Endothelial cell of umbilical vein (primary cell): ENCODE data around the gene UQCR10. TPM values are rescaled to one million over a fixed set of nuclear protein-coding genes. Genes with fewer than 3 reads are reported as not detected.

Experiments
- BruUV-seq: library from RNA; stranded (reverse); fragments of 400-500 nt; replicated peaks from 2 replicates; lab custom pipeline; 2021; lab: Mats Ljungman, UMichigan
- CTCF ChIA-PET: fragments of 300-600, 350-600 bp; sonication (Branson Sonifier 250); formaldehyde crosslinking; loops from one replicate; lab custom pipeline; 2021; ENCODE audit warnings: antibody characterized with exemption, inconsistent platforms; lab: Charles Lee
- POLR2A ChIA-PET: fragments of 300-600, 350-600 bp; sonication (Branson Sonifier 250); formaldehyde crosslinking; loops from one replicate; lab custom pipeline; 2021; ENCODE audit warnings: antibody characterized with exemption, inconsistent platforms; lab: Charles Lee
- DNase-seq: peaks from one replicate; pipeline ENCODE4 v3.0.0-alpha.2; 2011; ENCODE audit warnings: low read depth, low spot score
- FAIRE-seq: peaks from 2 replicates; lab custom pipeline; 2011; peaks lifted over from hg19 to GRCh38; lab: Jason Lieb, UNC
- H2AFZ ChIP-seq: 2 replicates; pipeline ENCODE4 v1.6.0; 2012; ENCODE audit warnings: low read depth, low read length, control low read depth, inconsistent platforms
- H3K27ac ChIP-seq: 2 replicates; pipeline ENCODE4 v1.5.1; 2011; ENCODE audit warnings: low read depth, mild to moderate bottlenecking, control low read depth, low read length, moderate library complexity; ENCODE audit not compliant: insufficient read depth
- H3K27me3 ChIP-seq, 2 experiments: 2 replicates each; pipeline versions ENCODE4 v1.6.0 to v1.6.1; 2011; ENCODE audit warnings: low read length in 2 of 2, mixed read lengths in 1 of 2; ENCODE audit not compliant: control insufficient read depth in 2 of 2, insufficient read depth in 2 of 2
- H3K36me3 ChIP-seq, 2 experiments: 2 replicates in 1 of 2; 3 replicates in 1 of 2; pipeline ENCODE4 v1.5.1; 2011; ENCODE audit warnings: low read length in 2 of 2, mild to moderate bottlenecking in 1 of 2, moderate library complexity in 1 of 2; ENCODE audit not compliant: control insufficient read depth in 2 of 2, insufficient read depth in 2 of 2; ENCODE audit errors: extremely low read depth in 1 of 2
- H3K4me1 ChIP-seq: 3 replicates; pipeline ENCODE4 v1.5.1; 2011; ENCODE audit warnings: mild to moderate bottlenecking, low read length; ENCODE audit not compliant: control insufficient read depth, insufficient read depth; ENCODE audit errors: extremely low read depth
- H3K4me2 ChIP-seq: 2 replicates; pipeline ENCODE4 v1.6.1; 2011; ENCODE audit warnings: low read length, control low read depth, mixed read lengths; ENCODE audit not compliant: insufficient read depth
- H3K4me3 ChIP-seq, 3 experiments: fragments of 200-600 bp in 1 of 3; sonication (generic), shearing (Covaris generic) in 1 of 3; replicated peaks in 1 of 3; 2 replicates each; pipeline ENCODE4 v1.5.1; 2011 to 2016; ENCODE audit warnings: control low read depth in 3 of 3, low read length in 3 of 3, mild to moderate bottlenecking in 2 of 3, inconsistent platforms in 1 of 3, low read depth in 1 of 3, moderate library complexity in 1 of 3; ENCODE audit not compliant: insufficient read depth in 1 of 3
- H3K79me2 ChIP-seq: 2 replicates; pipeline ENCODE4 v1.6.0; 2012; ENCODE audit warnings: low read length, inconsistent platforms; ENCODE audit not compliant: control insufficient read depth, insufficient read depth
- H3K9ac ChIP-seq: replicated peaks from 2 replicates; pipeline ENCODE3; 2011; ENCODE audit warnings: low read length, control low read depth; ENCODE audit not compliant: insufficient read depth; ENCODE audit errors: extremely low read depth
- H3K9me1 ChIP-seq: replicated peaks from 3 replicates; pipeline ENCODE4 v1.6.0; 2011; ENCODE audit warnings: mild to moderate bottlenecking, low read length; ENCODE audit not compliant: control insufficient read depth, insufficient read depth; ENCODE audit errors: extremely low read depth
- H3K9me3 ChIP-seq: replicated peaks from 2 replicates; pipeline ENCODE4 v1.5.1; 2012; ENCODE audit warnings: low read length, inconsistent platforms; ENCODE audit not compliant: control insufficient read depth, insufficient read depth
- H4K20me1 ChIP-seq: replicated peaks from 2 replicates; pipeline ENCODE3; 2011; ENCODE audit warnings: mild to moderate bottlenecking, low read length; ENCODE audit not compliant: control insufficient read depth, insufficient read depth; ENCODE audit errors: extremely low read depth
- EZH2 ChIP-seq: IDR thresholded peaks from 2 replicates; pipeline ENCODE4 v1.6.1; 2012; ENCODE audit warnings: borderline replicate concordance, low read depth, mild to moderate bottlenecking, moderate library complexity, low read length, inconsistent platforms; ENCODE audit not compliant: severe bottlenecking
- FOS ChIP-seq: IDR thresholded peaks from 2 replicates; pipeline ENCODE4 v1.6.1; 2011; ENCODE audit warnings: mild to moderate bottlenecking, low read length, moderate library complexity, borderline replicate concordance; ENCODE audit not compliant: insufficient read depth
- GATA2 ChIP-seq: IDR thresholded peaks from 2 replicates; pipeline ENCODE4 v1.7.0; 2011; ENCODE audit warnings: low read depth, mild to moderate bottlenecking, moderate library complexity, mixed read lengths, low read length; ENCODE audit not compliant: insufficient read length, insufficient read depth
- JUN ChIP-seq: IDR thresholded peaks from 2 replicates; pipeline ENCODE4 v1.6.1; 2011; ENCODE audit warnings: borderline replicate concordance, low read depth; ENCODE audit not compliant: insufficient read length, insufficient read depth
- MYC ChIP-seq: IDR thresholded peaks from one replicate; pipeline ENCODE4 v1.6.1; 2011; ENCODE audit warnings: mild to moderate bottlenecking, low read depth, low read length
- POLR2A ChIP-seq: IDR thresholded peaks from 2 replicates; pipeline ENCODE4 v1.6.1; 2012; ENCODE audit warnings: low read depth, mild to moderate bottlenecking, control low read depth, low read length
- POLR2AphosphoS5 ChIP-seq: IDR thresholded peaks from 2 replicates; pipeline ENCODE4 v1.6.1; 2012; ENCODE audit warnings: low read depth, mild to moderate bottlenecking, control low read depth, low read length, moderate library complexity; ENCODE audit not compliant: insufficient read depth
- dilution Hi-C: fragments of 300-500 bp; cut with MboI; formaldehyde crosslinking; loops from one replicate; pipeline ENCODE4 v1.15.0; 2019; ENCODE audit warnings: low sequenced_read_pairs; ENCODE audit not compliant: extremely low pct_ligation_motif_present
- intact Hi-C: fragments of 100-400 bp; cut with micrococcal nuclease; formaldehyde crosslinking; loops from one replicate; pipeline ENCODE4 v1.10.0; 2022
- polyA plus RNA-seq, 4 experiments: library from polyadenylated mRNA; depleted of rRNA in 3 of 4; stranded (reverse) in 3 of 4; unstranded in 1 of 4; fragments of >200 nt; gene quantifications; 2 replicates each; pipeline versions ENCODE4 v1.2.1 to v1.2.3, GENCODE V29; 2011 to 2012; ENCODE audit warnings: missing spikeins in 1 of 4
- total RNA-seq: library from RNA; stranded (reverse); gene quantifications from 2 replicates; pipeline ENCODE4 v1.2.3, GENCODE V29; 2021
- TF ChIP-seq, protein P1 (sequence below), 2 donors: IDR thresholded peaks; 1 replicate in 1 of 2; 2 replicates in 1 of 2; pipeline ENCODE4 v1.5.1; 2011; ENCODE audit warnings: low read length in 2 of 2, mild to moderate bottlenecking in 2 of 2, moderate library complexity in 2 of 2, control low read depth in 1 of 2, inconsistent platforms in 1 of 2, low read depth in 1 of 2; ENCODE audit not compliant: insufficient read depth in 1 of 2; ENCODE audit errors: extremely low read depth in 1 of 2
- TF ChIP-seq, protein P2 (sequence below): IDR thresholded peaks from 2 replicates; pipeline ENCODE4 v1.6.1; 2011; ENCODE audit not compliant: insufficient read depth, insufficient read length

UQCR10 gene
- total and polyA plus RNA-seq, 2 donors (not counting 3 experiments of a cell fraction or from before 2014, with no cell fraction given): 96.6 to 196 TPM

DNA sequence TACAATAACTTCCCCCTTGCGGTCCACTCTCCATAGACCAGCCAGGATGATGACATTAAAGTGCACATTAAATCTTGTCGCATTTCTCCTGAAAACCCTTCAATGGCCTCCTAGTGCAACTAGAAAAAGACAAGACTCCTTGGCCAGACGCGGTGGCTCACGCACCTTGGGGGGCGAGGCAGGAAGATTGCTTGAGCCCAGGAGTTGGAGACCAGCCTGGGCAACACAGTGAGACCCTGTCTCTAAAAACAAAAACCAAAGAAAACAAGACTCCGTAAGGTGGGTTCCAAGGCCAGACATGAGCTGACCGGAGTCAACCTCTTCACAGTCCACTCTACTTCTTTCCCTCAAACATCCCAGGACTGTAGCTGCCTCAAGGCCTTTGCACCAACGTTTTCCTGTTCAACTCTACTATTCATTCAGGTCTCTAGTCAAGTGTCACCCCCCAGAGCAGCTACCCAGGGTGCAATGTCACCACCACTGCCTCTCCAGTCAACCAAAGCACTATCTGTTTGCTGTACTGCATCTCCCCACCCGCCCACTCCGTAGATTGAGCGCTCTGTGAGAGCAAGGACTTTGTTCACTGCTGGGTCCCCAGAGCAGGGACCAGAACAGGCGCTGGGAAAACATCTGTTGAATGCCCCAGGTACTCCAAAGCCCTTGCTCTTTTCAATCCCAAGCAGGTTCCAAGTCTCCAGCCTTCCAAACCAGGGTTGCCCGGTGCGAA, 1.1 kb upstream of the UQCR10 start:
- Histone ChIP-seq H3K27me3 (no peaks in the 10 kb centered on the region), H3K4me2 (peak overlapping the region; percentile 81), H3K9ac (peak overlapping the region; percentile 78), H3K79me2 (peaks cover 15% of the 10 kb centered on the region), H3K36me3 (peaks cover 0 to 4% of the 10 kb centered on the region in 2 experiments), H3K4me3 (peak overlapping the region; percentile 44 to 80 (median 71)), H4K20me1 (no peaks in the 10 kb centered on the region), H3K9me3 (no peaks in the 10 kb centered on the region), H3K27ac (peak overlapping the region; percentile 67), H3K9me1 (no peaks in the 10 kb centered on the region), H2AFZ (peak overlapping the region; percentile 69), H3K4me1 (peaks cover 12% of the 10 kb centered on the region)
- ChIA-PET POLR2A (interaction anchor here (0.6 to 1.0 kb wide), 3 partner anchors 10 to 183 kb away, joined by 3 to 6 read pairs (median 3); no protein-coding TSS in a partner anchor), CTCF (interaction anchor here (0.7 to 1.8 kb wide), 6 partner anchors 10 to 323 kb away, joined by 3 to 10 read pairs (median 4); no protein-coding TSS in a partner anchor)
- BruUV-seq: no TSS peak
- no peak for DNase-seq
- dilution Hi-C loops (no loop called here), intact Hi-C loops (loop anchor here (2.0 kb wide), 1 partner anchor 117 kb away; the partner anchor contains the start of gene MTMR3)
- TF ChIP-seq JUN: no peak
- no peak for TF ChIP-seq POLR2AphosphoS5
- no peak for TF ChIP-seq POLR2A
- TF ChIP-seq, protein P1, sequence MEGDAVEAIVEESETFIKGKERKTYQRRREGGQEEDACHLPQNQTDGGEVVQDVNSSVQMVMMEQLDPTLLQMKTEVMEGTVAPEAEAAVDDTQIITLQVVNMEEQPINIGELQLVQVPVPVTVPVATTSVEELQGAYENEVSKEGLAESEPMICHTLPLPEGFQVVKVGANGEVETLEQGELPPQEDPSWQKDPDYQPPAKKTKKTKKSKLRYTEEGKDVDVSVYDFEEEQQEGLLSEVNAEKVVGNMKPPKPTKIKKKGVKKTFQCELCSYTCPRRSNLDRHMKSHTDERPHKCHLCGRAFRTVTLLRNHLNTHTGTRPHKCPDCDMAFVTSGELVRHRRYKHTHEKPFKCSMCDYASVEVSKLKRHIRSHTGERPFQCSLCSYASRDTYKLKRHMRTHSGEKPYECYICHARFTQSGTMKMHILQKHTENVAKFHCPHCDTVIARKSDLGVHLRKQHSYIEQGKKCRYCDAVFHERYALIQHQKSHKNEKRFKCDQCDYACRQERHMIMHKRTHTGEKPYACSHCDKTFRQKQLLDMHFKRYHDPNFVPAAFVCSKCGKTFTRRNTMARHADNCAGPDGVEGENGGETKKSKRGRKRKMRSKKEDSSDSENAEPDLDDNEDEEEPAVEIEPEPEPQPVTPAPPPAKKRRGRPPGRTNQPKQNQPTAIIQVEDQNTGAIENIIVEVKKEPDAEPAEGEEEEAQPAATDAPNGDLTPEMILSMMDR (IDR thresholded peaks at IDR 0.05; ENCODE audit: extremely low read depth in 1 of 2, insufficient read depth in 1 of 2, low read depth in 1 of 2, low read length in 2 of 2): no peak
- TF ChIP-seq EZH2: no peak
- no peak for TF ChIP-seq MYC
- TF ChIP-seq, protein P2, sequence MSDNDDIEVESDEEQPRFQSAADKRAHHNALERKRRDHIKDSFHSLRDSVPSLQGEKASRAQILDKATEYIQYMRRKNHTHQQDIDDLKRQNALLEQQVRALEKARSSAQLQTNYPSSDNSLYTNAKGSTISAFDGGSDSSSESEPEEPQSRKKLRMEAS: no peak
- no peak for TF ChIP-seq FOS
- TF ChIP-seq GATA2: no peak
- no peak for FAIRE-seq
